IMR-90 (cell line): Measurements from ENCODE around the gene MND1. TPM values are rescaled to one million over a fixed set of nuclear protein-coding genes. Genes with fewer than 3 reads are reported as not detected.

Experiments
- ATAC-seq: fragments of 200-7000 bp; cut with Tn5 transposase; 2 replicates; pipeline ENCODE4 v1.9.1; 2020; ENCODE audit warnings: low read depth, mild to moderate bottlenecking, moderate library complexity
- BruUV-seq: library from RNA; stranded (reverse); fragments of 400-500 nt; replicated peaks from 2 replicates; lab custom pipeline; 2021; lab: Mats Ljungman, UMichigan
- CTCF ChIA-PET: fragments of 300-600 bp; formaldehyde crosslinking; extraction: SDS; loops from one replicate; lab custom pipeline; 2021; ENCODE audit warnings: antibody characterized with exemption; lab: Yijun Ruan, JAX
- POLR2A ChIA-PET: fragments of 300-600 bp; sonication (Branson Sonifier 250); formaldehyde crosslinking; loops from one replicate; lab custom pipeline; 2022; ENCODE audit warnings: antibody characterized with exemption; ENCODE audit not compliant: unreplicated experiment; lab: Charles Lee
- DNase-seq: peaks from one replicate; pipeline ENCODE4 v3.0.0; 2013
- H2AFZ ChIP-seq: replicated peaks from 2 replicates; pipeline ENCODE3; 2013; ENCODE audit warnings: low read length, mild to moderate bottlenecking; ENCODE audit not compliant: poor library complexity
- H2AK5ac ChIP-seq: 2 replicates; pipeline ENCODE4 v1.6.1; 2013; ENCODE audit warnings: low read depth, low read length, inconsistent platforms
- H2AK9ac ChIP-seq: replicated peaks from 2 replicates; pipeline ENCODE3; 2013; ENCODE audit warnings: mild to moderate bottlenecking, low read depth, low read length, moderate library complexity; ENCODE audit not compliant: poor library complexity
- H2BK120ac ChIP-seq: 2 replicates; pipeline ENCODE4 v1.6.1; 2013; ENCODE audit warnings: low read depth, low read length, inconsistent platforms
- H2BK15ac ChIP-seq: 3 replicates; pipeline ENCODE4 v1.6.1; 2013; ENCODE audit warnings: low read depth, low read length, inconsistent platforms
- H2BK20ac ChIP-seq: 2 replicates; pipeline ENCODE4 v1.6.1; 2013; ENCODE audit warnings: low read depth, mild to moderate bottlenecking, inconsistent platforms, low read length, moderate library complexity
- H2BK5ac ChIP-seq: 2 replicates; pipeline ENCODE4 v1.6.1; 2013; ENCODE audit warnings: mild to moderate bottlenecking, low read depth, low read length, inconsistent platforms; ENCODE audit not compliant: poor library complexity, severe bottlenecking
- H3K14ac ChIP-seq: replicated peaks from 2 replicates; pipeline ENCODE4 v1.6.1; 2013; ENCODE audit warnings: low read depth, low read length, inconsistent platforms
- H3K18ac ChIP-seq: 2 replicates; pipeline ENCODE4 v1.6.1; 2013; ENCODE audit warnings: low read depth, low read length, control low read depth
- H3K23ac ChIP-seq: 2 replicates; pipeline ENCODE4 v1.6.1; 2013; ENCODE audit warnings: low read depth, low read length, inconsistent platforms
- H3K27ac ChIP-seq: 2 replicates; pipeline ENCODE4 v1.5.1; 2013; ENCODE audit warnings: mild to moderate bottlenecking, control low read depth, low read length; ENCODE audit not compliant: insufficient read depth
- H3K27me3 ChIP-seq: 2 replicates; pipeline ENCODE4 v1.6.1; 2013; ENCODE audit warnings: low read length; ENCODE audit not compliant: control insufficient read depth, insufficient read depth
- H3K36me3 ChIP-seq: 2 replicates; pipeline ENCODE4 v1.6.1; 2013; ENCODE audit warnings: low read length, mixed read lengths; ENCODE audit not compliant: control insufficient read depth, insufficient read depth
- H3K4ac ChIP-seq: 2 replicates; pipeline ENCODE4 v1.6.1; 2013; ENCODE audit warnings: low read depth, low read length, inconsistent platforms
- H3K4me1 ChIP-seq: 2 replicates; pipeline ENCODE4 v1.6.1; 2013; ENCODE audit warnings: low read length, mixed read lengths; ENCODE audit not compliant: control insufficient read depth, insufficient read depth
- H3K4me2 ChIP-seq: 2 replicates; pipeline ENCODE4 v1.6.1; 2013; ENCODE audit warnings: low read depth, mild to moderate bottlenecking, control low read depth, low read length, moderate library complexity
- H3K4me3 ChIP-seq: 2 replicates; pipeline ENCODE4 v1.5.1; 2013; ENCODE audit warnings: low read depth, mild to moderate bottlenecking, control low read depth, low read length, moderate library complexity; ENCODE audit not compliant: insufficient read depth
- H3K56ac ChIP-seq: 2 replicates; pipeline ENCODE4 v1.6.1; 2013; ENCODE audit warnings: low read length, inconsistent platforms; ENCODE audit not compliant: insufficient read depth; ENCODE audit errors: extremely low read depth
- H3K79me1 ChIP-seq, 2 experiments: 2 replicates each; pipeline ENCODE4 v1.6.1; 2013; ENCODE audit warnings: low read length in 2 of 2, inconsistent platforms in 1 of 2, low read depth in 1 of 2
- H3K9ac ChIP-seq: 2 replicates; pipeline ENCODE4 v1.6.1; 2013; ENCODE audit warnings: low read depth, low read length, control low read depth
- H3K9me1 ChIP-seq: 2 replicates; pipeline ENCODE4 v1.6.1; 2013; ENCODE audit warnings: low read length, inconsistent platforms; ENCODE audit not compliant: insufficient read depth
- H3K9me3 ChIP-seq: 2 replicates; pipeline ENCODE4 v1.6.1; 2013; ENCODE audit warnings: low read length; ENCODE audit not compliant: control insufficient read depth, insufficient read depth
- H4K20me1 ChIP-seq: 2 replicates; pipeline ENCODE4 v1.6.1; 2013; ENCODE audit warnings: low read length, inconsistent platforms; ENCODE audit not compliant: insufficient read depth
- H4K5ac ChIP-seq: 2 replicates; pipeline ENCODE4 v1.6.1; 2013; ENCODE audit warnings: mild to moderate bottlenecking, low read depth, low read length, control low read depth
- H4K8ac ChIP-seq, 2 experiments: 2 replicates each; pipeline ENCODE4 v1.6.1; 2013; ENCODE audit warnings: low read depth in 2 of 2, low read length in 2 of 2, control low read depth in 1 of 2, inconsistent platforms in 1 of 2
- H4K91ac ChIP-seq: 2 replicates; pipeline ENCODE4 v1.6.1; 2013; ENCODE audit warnings: low read depth, low read length, inconsistent platforms; ENCODE audit not compliant: insufficient read depth
- BHLHE40 ChIP-seq: fragments of 150-350 bp; IDR thresholded peaks from 2 replicates; pipeline ENCODE4 v1.6.1; 2016; ENCODE audit warnings: mild to moderate bottlenecking, low read depth, low read length
- CHD1 ChIP-seq: IDR thresholded peaks from 2 replicates; pipeline ENCODE4 v1.6.1; 2012; ENCODE audit warnings: low read depth, low read length, improper control_type of control experiment
- CTCF ChIP-seq: conservative IDR thresholded peaks from 2 replicates; pipeline ENCODE4 v1.5.1; 2012; ENCODE audit warnings: mild to moderate bottlenecking, low read depth, low read length, improper control_type of control experiment
- MAZ ChIP-seq: IDR thresholded peaks from 2 replicates; pipeline ENCODE4 v1.6.1; 2012; ENCODE audit warnings: low read depth, mild to moderate bottlenecking, low read length, improper control_type of control experiment, moderate library complexity, borderline replicate concordance
- MXI1 ChIP-seq: IDR thresholded peaks from 2 replicates; pipeline ENCODE4 v1.6.1; 2012; ENCODE audit warnings: low read depth, mild to moderate bottlenecking, low read length, moderate library complexity, borderline replicate concordance
- RCOR1 ChIP-seq: IDR thresholded peaks from 2 replicates; pipeline ENCODE4 v1.6.1; 2012; ENCODE audit warnings: mild to moderate bottlenecking, low read length, improper control_type of control experiment; ENCODE audit not compliant: insufficient replicate concordance
- RFX5 ChIP-seq: IDR thresholded peaks from 2 replicates; pipeline ENCODE4 v1.8.0; 2012; ENCODE audit warnings: low read depth, mild to moderate bottlenecking, low read length, moderate library complexity
- SMC3 ChIP-seq: fragments of 150-350 bp; IDR thresholded peaks from 2 replicates; pipeline ENCODE4 v1.6.1; 2016; ENCODE audit warnings: low read depth, mild to moderate bottlenecking, antibody characterized with exemption, low read length, moderate library complexity
- WGBS, 2 experiments: methylation state at CpG; one replicate each; pipeline versions ENCODE4 v1.1.5 to v1.1.7; 2013; ENCODE audit warnings: missing lambda C conversion rate in 2 of 2; ENCODE audit not compliant: insufficient read length in 1 of 2; ENCODE audit errors: extremely low coverage in 2 of 2; 5-methylcytosine and 5-hydroxymethylcytosine counted together
- dilution Hi-C: fragments of 300-500 bp; cut with HindIII; formaldehyde crosslinking; loops from one replicate; pipeline ENCODE4 v1.14.3; 2018; ENCODE audit warnings: low sequenced_read_pairs; ENCODE audit not compliant: unreplicated experiment
- in situ Hi-C: fragments of 300-500 bp; cut with MboI; formaldehyde crosslinking; loops from 3 replicates; pipeline ENCODE4 v1.14.3; 2019; ENCODE audit warnings: low sequenced_read_pairs, inconsistent platforms, mixed read lengths
- intact Hi-C: fragments of 100-400 bp; cut with micrococcal nuclease; formaldehyde crosslinking; loops from 2 replicates; pipeline ENCODE4 v1.10.0; 2022
- polyA plus RNA-seq, 3 experiments: library from polyadenylated mRNA; depleted of rRNA; stranded (reverse); fragments of >200 nt; gene quantifications; 2 replicates each; pipeline ENCODE4 v1.2.3, GENCODE V29; 2012; ENCODE audit warnings: low replicate concordance in 1 of 3
- total RNA-seq: library from RNA; depleted of rRNA; stranded (reverse); fragments of >200 nt; gene quantifications from 2 replicates; pipeline ENCODE4 v1.2.3, GENCODE V29; 2012

MND1 gene
- total and polyA plus RNA-seq, 2 of the 4 experiments (the other 2 are of a cell fraction), result 0.36 to 3.5 TPM

GRCh38 chr4:153421941-153422340, 77.5 kb downstream of the MND1 start:
- no peak overlapping the region for H3K9ac ChIP-seq
- in situ Hi-C loops, result no loop called here
- H2AFZ ChIP-seq, result no peak overlapping the region
- no peak overlapping the region for H3K23ac ChIP-seq
- dilution Hi-C loops, result no loop called here
- ChIA-PET POLR2A (interaction anchor here (0.6 kb wide), 1 partner anchor 26 kb away, joined by 3 read pairs; no protein-coding TSS in a partner anchor), CTCF (no interaction called here)
- no TSS peak for BruUV-seq
- no peak overlapping the region for H2BK20ac ChIP-seq
- H2BK15ac ChIP-seq, result no peak overlapping the region
- H2AK5ac ChIP-seq, result no peak overlapping the region
- H3K27me3 ChIP-seq, result no peaks in the 10 kb centered on the region
- no peaks in the 10 kb centered on the region for H3K79me1 ChIP-seq
- no peaks in the 10 kb centered on the region for H3K9me3 ChIP-seq
- no peak overlapping the region for H3K4me3 ChIP-seq
- H3K14ac ChIP-seq, result no peak overlapping the region
- H4K8ac ChIP-seq, result no peak overlapping the region
- no peak overlapping the region for H3K4ac ChIP-seq
- no peak overlapping the region for H2AK9ac ChIP-seq
- H2BK5ac ChIP-seq, result no peak overlapping the region
- H3K36me3 ChIP-seq, result no peaks in the 10 kb centered on the region
- H4K5ac ChIP-seq, result no peak overlapping the region
- H4K20me1 ChIP-seq, result no peaks in the 10 kb centered on the region
- no peak for ATAC-seq
- no peak overlapping the region for H4K91ac ChIP-seq
- no peak for DNase-seq
- no CpG with 5 or more reads among the region's 3 CpGs for WGBS, 2 experiments
- H3K18ac ChIP-seq, result no peak overlapping the region
- H3K56ac ChIP-seq, result no peak overlapping the region
- H3K27ac ChIP-seq, result no peak overlapping the region
- H3K9me1 ChIP-seq, result no peaks in the 10 kb centered on the region
- H3K4me1 ChIP-seq, result no peaks in the 10 kb centered on the region; the same call in 1 of the 2 replicates
- no peak for TF ChIP-seq CHD1
- no peak for TF ChIP-seq SMC3
- TF ChIP-seq BHLHE40, result no peak
- no peak for TF ChIP-seq MXI1
- no peak for TF ChIP-seq CTCF
- no peak for TF ChIP-seq MAZ
- no peak for TF ChIP-seq RFX5
- TF ChIP-seq RCOR1, result no peak
- intact Hi-C loops, result no loop called here
- H3K4me2 ChIP-seq, result no peak overlapping the region
- no peak overlapping the region for H2BK120ac ChIP-seq
